Measurements from ENCODE around the gene CREB5. TPM values are rescaled to one million over a fixed set of nuclear protein-coding genes. Genes with fewer than 3 reads are reported as not detected.

The CREB5 gene
- total RNA-seq, 1 experiment from 2014 or later, result 0.49 TPM

GRCh38 chr7:28674359-28674782 is 262.1 kb downstream of the CREB5 start (continued):
- no peak for TF ChIP-seq CBX3 (IDR thresholded peaks at IDR 0.05; ENCODE audit: low read depth)
- no peak for TF ChIP-seq SRF (IDR thresholded peaks at IDR 0.05; ENCODE audit: low read depth)

GRCh38 chr7:28675429-28675828 is 263.1 kb downstream of the CREB5 start:
- no peak overlapping the region for H3K4me3 ChIP-seq (replicated peaks in 1 of 2; ENCODE audit: low read depth in 1 of 2, low read length in 2 of 2)
- H3K9ac ChIP-seq (ENCODE audit: low read length), result no peak overlapping the region
- H3K9me2 ChIP-seq (ENCODE audit: insufficient read depth), result no peaks in the 10 kb centered on the region
- BruUV-seq (replicated peaks), result no TSS peak
- peaks cover 0 to 10% of the 10 kb centered on the region in 2 experiments; a peak in 3 of 4 replicates for H3K4me1 ChIP-seq (ENCODE audit: control insufficient read depth in 1 of 2, insufficient read depth in 2 of 2, low read length in 2 of 2)
- DNase-seq (ENCODE audit: low read depth, low spot score) (no peak), ATAC-seq (no peak)
- no peak overlapping the region for H3K27ac ChIP-seq (ENCODE audit: low read depth, low read length)
- ChIA-PET POLR2A (no interaction called here), CTCF (no interaction called here), RAD21 (ENCODE audit: low non-redundant PET in 1 of 2, low total read pairs in 2 of 2, uncharacterized antibody in 2 of 2, unreplicated experiment in 2 of 2) (no interaction called here)
- no peak overlapping the region for H2AFZ ChIP-seq (ENCODE audit: low read depth, low read length, poor library complexity, severe bottlenecking)
- H3K9me3 ChIP-seq (ENCODE audit: control insufficient read depth in 1 of 2, insufficient read depth in 1 of 2, low read depth in 1 of 2, low read length in 2 of 2), result no peaks in the 10 kb centered on the region
- intact Hi-C loops (cut with micrococcal nuclease), result no loop called here
- no peaks in the 10 kb centered on the region for H4K20me1 ChIP-seq (ENCODE audit: insufficient read depth)
- H3K4me2 ChIP-seq (ENCODE audit: low read length), result no peak overlapping the region
- H3K36me3 ChIP-seq (ENCODE audit: control insufficient read depth in 1 of 2, insufficient read depth in 2 of 2, low read length in 2 of 2), result no peaks in the 10 kb centered on the region
- TF ChIP-seq ATF3 (IDR thresholded peaks at IDR 0.05), result no peak
- TF ChIP-seq SIN3A (IDR thresholded peaks at IDR 0.05; ENCODE audit: low read depth), result no peak
- H3K79me2 ChIP-seq (ENCODE audit: insufficient read depth, low read length), result no peaks in the 10 kb centered on the region
- H3K27me3 ChIP-seq (ENCODE audit: insufficient read depth, low read length), result no peaks in the 10 kb centered on the region

GRCh38 chr7:28677668-28678067 is 265.4 kb downstream of the CREB5 start:
- no peak overlapping the region for H3K4me2 ChIP-seq (ENCODE audit: low read length)
- H3K9me3 ChIP-seq (ENCODE audit: control insufficient read depth in 1 of 2, insufficient read depth in 1 of 2, low read depth in 1 of 2, low read length in 2 of 2), result no peaks in the 10 kb centered on the region
- intact Hi-C loops (cut with micrococcal nuclease), result no loop called here
- H3K79me2 ChIP-seq (ENCODE audit: insufficient read depth, low read length), result no peaks in the 10 kb centered on the region
- ChIA-PET CTCF (no interaction called here), RAD21 (ENCODE audit: low non-redundant PET in 1 of 2, low total read pairs in 2 of 2, uncharacterized antibody in 2 of 2, unreplicated experiment in 2 of 2) (no interaction called here), POLR2A (no interaction called here)
- no peaks in the 10 kb centered on the region for H3K9me2 ChIP-seq (ENCODE audit: insufficient read depth)
- DNase-seq (ENCODE audit: low read depth, low spot score) (no peak), ATAC-seq (no peak)
- H3K27ac ChIP-seq (ENCODE audit: low read depth, low read length), result no peak overlapping the region
- H3K9ac ChIP-seq (ENCODE audit: low read length), result no peak overlapping the region
- H3K27me3 ChIP-seq (ENCODE audit: insufficient read depth, low read length), result no peaks in the 10 kb centered on the region
- H3K36me3 ChIP-seq (ENCODE audit: control insufficient read depth in 1 of 2, insufficient read depth in 2 of 2, low read length in 2 of 2), result no peaks in the 10 kb centered on the region
- no peak overlapping the region for H3K4me3 ChIP-seq (replicated peaks in 1 of 2; ENCODE audit: low read depth in 1 of 2, low read length in 2 of 2)
- H2AFZ ChIP-seq (ENCODE audit: low read depth, low read length, poor library complexity, severe bottlenecking), result no peak overlapping the region
- no TSS peak for BruUV-seq (replicated peaks)
- H4K20me1 ChIP-seq (ENCODE audit: insufficient read depth), result no peaks in the 10 kb centered on the region
- peaks cover 0 to 10% of the 10 kb centered on the region in 2 experiments; a peak in 3 of 4 replicates for H3K4me1 ChIP-seq (ENCODE audit: control insufficient read depth in 1 of 2, insufficient read depth in 2 of 2, low read length in 2 of 2)
- TF ChIP-seq YY1 (IDR thresholded peaks at IDR 0.05; ENCODE audit: extremely low read depth, insufficient replicate concordance, low read depth, low read length) (no peak), ATF3 (IDR thresholded peaks at IDR 0.05) (no peak), EZH2 (IDR thresholded peaks at IDR 0.05) (no peak), TCF7L2 (IDR thresholded peaks at IDR 0.05; ENCODE audit: borderline replicate concordance, extremely low read depth, insufficient read depth, insufficient read length) (no peak), REST (IDR thresholded peaks at IDR 0.05; ENCODE audit: low read depth) (no peak), ELF1 (IDR thresholded peaks at IDR 0.05; ENCODE audit: borderline replicate concordance, low read depth) (no peak), ZFX (IDR thresholded peaks at IDR 0.05) (no peak), ZBTB33 (IDR thresholded peaks at IDR 0.05; ENCODE audit: extremely low read depth, insufficient replicate concordance, low read length) (no peak), SP1 (IDR thresholded peaks at IDR 0.05; ENCODE audit: low read depth) (no peak), EGR1 (IDR thresholded peaks at IDR 0.05; ENCODE audit: low read depth) (no peak)
